ENCODE results near the gene PIKFYVE. TPM values are rescaled to one million over a fixed set of nuclear protein-coding genes. Genes with fewer than 3 reads are reported as not detected.

Gene PIKFYVE
- total and polyA plus RNA-seq, 10 of the 15 experiments (the other 5 are each of a cell fraction or from before 2014, with no cell fraction given): 5.2 to 41.7 (median 19.6) TPM

GRCh38 chr2:208265371-208265800 is 669 bp upstream of the PIKFYVE start (continued):
- peak; percentile 83 for TF ChIP-seq ZBTB40 (IDR thresholded peaks at IDR 0.05; ENCODE audit: borderline replicate concordance)
- TF ChIP-seq TBL1XR1 (IDR thresholded peaks at IDR 0.05; ENCODE audit: low read depth, low read length): no peak; the same call in 1 of the 2 replicates

GRCh38 chr2:208266553-208266893 is 468 bp downstream of the PIKFYVE start:
- ChIA-PET SMC1A (ENCODE audit: uncharacterized antibody, unreplicated experiment) (interaction anchor here (0.7 to 8.9 kb wide), 10 partner anchors 9 to 641 kb away, joined by 3 to 77 read pairs (median 3); partner anchors contain the start of genes IDH1 and METTL21A), RAD21 (ENCODE audit: unreplicated experiment) (interaction anchor here (0.7 to 5.3 kb wide), 13 partner anchors 9 to 100 kb away, joined by 3 to 43 read pairs (median 4); partner anchors contain the start of gene IDH1), CTCF (interaction anchor here (1.0 to 6.2 kb wide), 7 partner anchors 8 to 54 kb away, joined by 3 to 69 read pairs (median 4); partner anchors contain the start of gene IDH1), POLR2A (interaction anchor here (0.6 to 5.7 kb wide), 10 partner anchors 9 to 99 kb away, joined by 3 to 68 read pairs (median 6); partner anchors contain the start of gene IDH1)
- no peak for DNase-seq (ENCODE audit: low read depth, low spot score)
- no TSS peak for BruUV-seq (replicated peaks)
- peaks cover 8% of the 10 kb centered on the region for H3K4me1 ChIP-seq (ENCODE audit: control insufficient read depth, insufficient read depth, low read length)
- peak overlapping the region; percentile 57 for H2AFZ ChIP-seq (ENCODE audit: control insufficient read depth, low read depth, low read length)
- no peaks in the 10 kb centered on the region for H4K20me1 ChIP-seq (ENCODE audit: control insufficient read depth, insufficient read depth)
- no peaks in the 10 kb centered on the region for H3K9me3 ChIP-seq (replicated peaks; ENCODE audit: control insufficient read depth, insufficient read depth, low read length)
- in situ Hi-C loops (cut with MboI) (no loop called here), intact Hi-C loops (cut with micrococcal nuclease; ENCODE audit: unreplicated experiment) (loop anchor here (1.0 to 10.0 kb wide), 4 partner anchors 49 to 732 kb away; partner anchors contain the start of gene METTL21A)
- no peak for FAIRE-seq
- H3K4me3 ChIP-seq: peak overlapping the region; percentile 86
- H3K27ac ChIP-seq (ENCODE audit: control insufficient read depth, insufficient read depth): peak overlapping the region; percentile 93
- no peaks in the 10 kb centered on the region for H3K27me3 ChIP-seq (replicated peaks in 1 of 2; ENCODE audit: control insufficient read depth in 2 of 2, insufficient read depth in 2 of 2, low read length in 1 of 2)
- 2% methylated on average over 11 of the region's 11 CpGs for WGBS (ENCODE audit: insufficient coverage, insufficient replicate concordance, low lambda C conversion rate, missing lambda C conversion rate)
- peaks cover 39% of the 10 kb centered on the region for H3K79me2 ChIP-seq (ENCODE audit: control insufficient read depth, insufficient read depth, low read length)
- no peaks in the 10 kb centered on the region for H3K36me3 ChIP-seq (ENCODE audit: control insufficient read depth in 2 of 2, insufficient read depth in 2 of 2, low read length in 1 of 2)
- H3K9ac ChIP-seq (ENCODE audit: control insufficient read depth, insufficient read depth, low read length): peak overlapping the region; percentile 86
- ATAC-seq: peak; percentile 15
- peak overlapping the region; percentile 88 for H3K4me2 ChIP-seq (ENCODE audit: control insufficient read depth, insufficient read depth)
- TF ChIP-seq CHD1 (IDR thresholded peaks at IDR 0.05; ENCODE audit: low read depth, low read length): 0 out of 2 replicates have a peak, but pooled peaks have one; percentile 7
- no peak for TF ChIP-seq NFYB (IDR thresholded peaks at IDR 0.05; ENCODE audit: insufficient read depth, low read depth, low read length)
- TF ChIP-seq NFIC (IDR thresholded peaks at IDR 0.05; ENCODE audit: low read depth, low read length): no peak
- TF ChIP-seq POLR2AphosphoS2 (IDR thresholded peaks at IDR 0.05; ENCODE audit: low read depth, low read length): no peak
- no peak for TF ChIP-seq ELK1 (IDR thresholded peaks at IDR 0.05; ENCODE audit: low read depth, low read length)
- 0 out of 2 replicates have a peak, but pooled peaks have one; percentile 5 for TF ChIP-seq IRF4 (IDR thresholded peaks at IDR 0.05; ENCODE audit: low read depth, low read length)
- no peak for TF ChIP-seq PBX3 (IDR thresholded peaks at IDR 0.05; ENCODE audit: insufficient replicate concordance, low read depth, low read length)
- no peak for TF ChIP-seq ZBED1 (IDR thresholded peaks at IDR 0.05; ENCODE audit: borderline replicate concordance)
- no peak for TF ChIP-seq NRF1 (conservative IDR thresholded peaks at IDR 0.05; ENCODE audit: low read depth, low read length)
- no peak for TF ChIP-seq SP1 (IDR thresholded peaks at IDR 0.05; ENCODE audit: low read depth, low read length)
- TF ChIP-seq JUND (IDR thresholded peaks at IDR 0.05; ENCODE audit: low read depth, low read length): no peak
- TF ChIP-seq ZNF217 (IDR thresholded peaks at IDR 0.05): no peak
- peak; percentile 30 for TF ChIP-seq KLF5 (IDR thresholded peaks at IDR 0.05; ENCODE audit: partially characterized antibody)
- no peak for TF ChIP-seq FOXM1 (IDR thresholded peaks at IDR 0.05; ENCODE audit: low read depth, low read length)
- no peak for TF ChIP-seq MTA2 (IDR thresholded peaks at IDR 0.05; ENCODE audit: low read depth)
- TF ChIP-seq NFXL1 (IDR thresholded peaks at IDR 0.05; ENCODE audit: borderline replicate concordance): no peak

Measured in GM12878 (cell line).